Peyer's patch (tissue), 4 donors: ENCODE data around the gene CD101. TPM values are rescaled to one million over a fixed set of nuclear protein-coding genes. Genes with fewer than 3 reads are reported as not detected.
A peak's percentile ranks its signal among the peaks of the same experiment; 100 is the strongest.

Experiments
- DNase-seq, 3 donors: peaks; one replicate each; pipeline ENCODE4 v3.0.0-alpha.2; 2017 to 2019
- H3K27ac ChIP-seq, 4 donors: fragments of 200-600 bp; sonication (generic); one replicate each; pipeline ENCODE4 v1.5.1; 2016 to 2019
- H3K27me3 ChIP-seq, 2 donors: fragments of 200-600 bp; sonication (generic); one replicate each; pipeline ENCODE4 v1.5.1; 2019
- H3K36me3 ChIP-seq, 3 donors: fragments of 200-600 bp; sonication (generic); one replicate each; pipeline ENCODE4 v1.5.1; 2016 to 2019
- H3K4me1 ChIP-seq, 4 donors: fragments of 200-600 bp; sonication (generic); one replicate each; pipeline ENCODE4 v1.5.1; 2016 to 2019
- H3K4me3 ChIP-seq, 4 donors: fragments of 200-600 bp; sonication (generic); 1 replicate in 3 of 4; 2 replicates in 1 of 4; pipeline ENCODE4 v1.5.1; 2016 to 2019; ENCODE audit warnings: mild to moderate bottlenecking in 1 of 4
- H3K9me3 ChIP-seq, 4 donors: fragments of 200-600 bp; sonication (generic); one replicate each; pipeline ENCODE4 v1.5.1; 2016 to 2019; ENCODE audit warnings: mild to moderate bottlenecking in 1 of 4
- POLR2A ChIP-seq, 2 donors: fragments of 450-650 bp; IDR thresholded peaks; one replicate each; pipeline ENCODE4 v1.5.1; 2017; ENCODE audit warnings: antibody characterized with exemption in 2 of 2, mild to moderate bottlenecking in 2 of 2, moderate library complexity in 2 of 2
- total RNA-seq, 4 donors: library from RNA; depleted of rRNA; stranded (reverse); fragments of >200 nt; gene quantifications; one replicate each; pipeline ENCODE4 v1.1.0, GENCODE V29; 2016
- TF ChIP-seq, protein P1 (sequence below), 6 experiments: fragments of 450-650 bp in 4 of 6; fragments of 200-600 bp in 2 of 6; sonication (generic) in 1 of 6; IDR thresholded peaks; one replicate each; pipeline ENCODE4 v1.5.1; 2017 to 2019; ENCODE audit warnings: antibody characterized with exemption in 6 of 6, mild to moderate bottlenecking in 3 of 6, moderate library complexity in 1 of 6

CD101 gene
- total RNA-seq, 4 donors from 2014 or later: 0.85 to 12.4 (median 3.5) TPM

DNA sequence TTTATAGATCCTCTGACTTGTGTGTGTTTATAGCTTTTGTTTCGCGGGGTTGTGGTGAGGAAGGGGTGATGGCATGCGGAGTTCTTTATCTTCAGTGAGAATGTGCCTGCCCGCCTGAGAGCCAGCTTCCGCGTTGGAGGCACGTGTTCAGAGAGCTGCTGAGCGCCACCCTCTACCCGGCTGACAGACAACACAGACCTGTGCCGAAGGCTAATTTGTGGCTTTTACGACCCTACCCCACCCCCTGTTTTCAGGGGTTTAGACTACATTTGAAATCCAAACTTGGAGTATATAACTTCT lies 14.4 kb upstream of the CD101 start:
- H3K27ac ChIP-seq: peak overlapping the region in 2 of 4 donors; percentile 18 to 23
- no peaks in the 10 kb centered on the region for H3K27me3 ChIP-seq
- DNase-seq: peak; percentile 56 to 80 (median 57)
- no peaks in the 10 kb centered on the region for H3K36me3 ChIP-seq
- TF ChIP-seq, protein P1, sequence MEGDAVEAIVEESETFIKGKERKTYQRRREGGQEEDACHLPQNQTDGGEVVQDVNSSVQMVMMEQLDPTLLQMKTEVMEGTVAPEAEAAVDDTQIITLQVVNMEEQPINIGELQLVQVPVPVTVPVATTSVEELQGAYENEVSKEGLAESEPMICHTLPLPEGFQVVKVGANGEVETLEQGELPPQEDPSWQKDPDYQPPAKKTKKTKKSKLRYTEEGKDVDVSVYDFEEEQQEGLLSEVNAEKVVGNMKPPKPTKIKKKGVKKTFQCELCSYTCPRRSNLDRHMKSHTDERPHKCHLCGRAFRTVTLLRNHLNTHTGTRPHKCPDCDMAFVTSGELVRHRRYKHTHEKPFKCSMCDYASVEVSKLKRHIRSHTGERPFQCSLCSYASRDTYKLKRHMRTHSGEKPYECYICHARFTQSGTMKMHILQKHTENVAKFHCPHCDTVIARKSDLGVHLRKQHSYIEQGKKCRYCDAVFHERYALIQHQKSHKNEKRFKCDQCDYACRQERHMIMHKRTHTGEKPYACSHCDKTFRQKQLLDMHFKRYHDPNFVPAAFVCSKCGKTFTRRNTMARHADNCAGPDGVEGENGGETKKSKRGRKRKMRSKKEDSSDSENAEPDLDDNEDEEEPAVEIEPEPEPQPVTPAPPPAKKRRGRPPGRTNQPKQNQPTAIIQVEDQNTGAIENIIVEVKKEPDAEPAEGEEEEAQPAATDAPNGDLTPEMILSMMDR (IDR thresholded peaks at IDR 0.05): no peak
- TF ChIP-seq POLR2A (IDR thresholded peaks at IDR 0.05): no peak
- H3K4me1 ChIP-seq: peaks cover 0 to 28% (median 2%) of the 10 kb centered on the region in 4 donors
- H3K9me3 ChIP-seq: no peaks in the 10 kb centered on the region
- H3K4me3 ChIP-seq: peak overlapping the region in 1 of 4 donors; percentile 7

DNA sequence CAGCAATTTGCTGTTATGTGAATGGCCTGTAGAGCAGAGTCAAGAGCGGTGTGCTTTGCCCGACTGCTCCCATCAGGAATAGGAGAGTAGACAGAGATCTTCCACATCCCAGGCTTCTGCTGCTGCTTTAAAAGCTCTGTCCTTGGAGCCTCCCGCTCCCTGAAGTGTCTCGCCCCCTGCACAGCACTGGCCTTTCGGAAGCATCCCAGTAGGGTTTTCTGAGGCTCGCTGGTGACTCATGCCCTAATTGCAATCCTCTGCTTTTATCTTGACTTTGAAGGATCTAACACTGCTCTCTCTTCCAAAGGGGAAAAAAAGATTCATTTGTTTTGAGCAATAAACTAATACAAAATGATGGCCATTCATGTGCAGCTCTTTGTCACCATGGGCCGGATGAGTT lies 13.3 kb upstream of the CD101 start:
- Histone ChIP-seq H3K9me3 (no peaks in the 10 kb centered on the region), H3K27ac (peak overlapping the region in 2 of 4 donors; percentile 3 to 7), H3K27me3 (no peaks in the 10 kb centered on the region), H3K36me3 (no peaks in the 10 kb centered on the region), H3K4me1 (peaks cover 0 to 19% (median 0%) of the 10 kb centered on the region in 4 donors), H3K4me3 (no peak overlapping the region)
- TF ChIP-seq POLR2A (IDR thresholded peaks at IDR 0.05): no peak
- TF ChIP-seq, protein P1 (IDR thresholded peaks at IDR 0.05): no peak
- no peak for DNase-seq

- Histone ChIP-seq H3K9me3 (no peaks in the 10 kb centered on the region), H3K27ac (peak overlapping the region in 1 of 4 donors; percentile 7), H3K4me1 (peaks cover 0 to 13% (median 0%) of the 10 kb centered on the region in 4 donors), H3K27me3 (no peaks in the 10 kb centered on the region), H3K36me3 (no peaks in the 10 kb centered on the region), H3K4me3 (no peak overlapping the region)
- DNase-seq: no peak
- TF ChIP-seq, protein P1 (IDR thresholded peaks at IDR 0.05): no peak
- no peak for TF ChIP-seq POLR2A (IDR thresholded peaks at IDR 0.05)
These were observed 12.7 kb upstream of the CD101 start for GRCh38 chr1:116988908-116989307.

DNA sequence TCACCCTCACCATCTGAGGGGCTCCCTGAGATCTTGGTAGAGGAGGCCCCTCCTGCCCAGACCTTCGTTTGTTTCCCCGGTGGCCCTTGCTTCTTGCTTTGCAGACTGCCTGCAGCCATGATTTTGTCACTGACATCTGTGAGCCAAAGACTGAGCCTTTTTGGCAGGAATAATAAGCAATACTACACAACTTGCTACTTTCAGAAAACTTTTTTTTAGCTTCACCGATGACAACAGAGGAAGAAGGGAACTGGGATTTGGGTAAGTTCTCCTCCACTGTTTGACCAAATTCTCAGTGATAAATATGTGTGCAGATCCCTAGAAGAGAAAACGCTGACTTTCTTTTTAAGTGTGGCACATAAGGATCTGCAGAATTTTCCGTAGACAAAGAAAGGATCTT lies 11.7 kb upstream of the CD101 start:
- Histone ChIP-seq H3K4me1 (peaks cover 0 to 5% (median 0%) of the 10 kb centered on the region in 4 donors), H3K9me3 (no peaks in the 10 kb centered on the region), H3K36me3 (no peaks in the 10 kb centered on the region), H3K27ac (no peak overlapping the region), H3K27me3 (no peaks in the 10 kb centered on the region), H3K4me3 (no peak overlapping the region)
- TF ChIP-seq, protein P1 (IDR thresholded peaks at IDR 0.05): no peak
- no peak for TF ChIP-seq POLR2A (IDR thresholded peaks at IDR 0.05)
- DNase-seq: no peak

GRCh38 chr1:116990612-116991151 lies 10.9 kb upstream of the CD101 start:
- TF ChIP-seq POLR2A (IDR thresholded peaks at IDR 0.05): no peak
- TF ChIP-seq, protein P1 (IDR thresholded peaks at IDR 0.05): no peak
- no peaks in the 10 kb centered on the region for H3K36me3 ChIP-seq
- H3K27me3 ChIP-seq: no peaks in the 10 kb centered on the region
- peaks cover 0 to 5% (median 0%) of the 10 kb centered on the region in 4 donors for H3K4me1 ChIP-seq
- H3K4me3 ChIP-seq: no peak overlapping the region
- peak overlapping the region in 3 of 4 donors; percentile 4 to 36 (median 19) for H3K27ac ChIP-seq
- peak in 1 of 3 donors; percentile 58 for DNase-seq
- no peaks in the 10 kb centered on the region for H3K9me3 ChIP-seq
